Measurements from ENCODE around the gene ANKS4B.
"Not testable (repeated sequence)": the region's sequence is repeated elsewhere in the genome, so short reads cannot be mapped to it uniquely, and the experiment has no call there.

ANKS4B gene

GRCh38 chr16:21219551-21219950, 13.9 kb upstream of the ANKS4B start:
- DNase-seq, result no peak

GRCh38 chr16:21222495-21223337, 10.8 kb upstream of the ANKS4B start:
- no peak for DNase-seq

GRCh38 chr16:21223787-21224186, 9.7 kb upstream of the ANKS4B start:
- DNase-seq, result no peak

GRCh38 chr16:21224800-21225199, 8.7 kb upstream of the ANKS4B start:
- no peak for DNase-seq

GRCh38 chr16:21226749-21227148, 6.8 kb upstream of the ANKS4B start:
- no peak for DNase-seq

- DNase-seq, result no peak
Measured at GRCh38 chr16:21227866-21228265, 5.6 kb upstream of the ANKS4B start.

DNA sequence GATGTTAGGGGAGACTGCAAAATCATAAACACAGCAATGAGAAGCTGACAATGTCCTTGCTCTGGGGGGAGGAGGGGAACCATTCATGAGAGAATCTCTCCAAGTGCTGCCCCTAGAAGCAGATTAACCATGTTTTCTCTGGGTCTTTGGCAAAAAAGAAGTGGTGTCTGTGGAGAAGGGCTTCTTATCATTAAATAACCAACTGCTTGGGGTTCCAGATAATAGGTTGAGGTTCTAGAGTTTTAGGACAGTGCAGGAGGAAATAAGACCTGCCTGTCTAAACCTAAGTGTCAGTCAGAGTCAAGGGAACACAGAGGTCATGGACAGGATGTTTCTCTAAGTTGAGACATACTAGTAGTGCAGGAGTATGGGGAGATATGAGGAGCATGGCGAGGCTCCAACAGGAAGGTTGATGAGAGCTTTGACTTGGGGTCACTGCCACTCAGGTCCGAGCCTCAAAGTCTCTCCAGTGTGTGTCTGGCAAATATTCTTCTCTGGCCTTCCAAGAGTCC, 5.1 kb upstream of the ANKS4B start:
- no peak for DNase-seq

DNA sequence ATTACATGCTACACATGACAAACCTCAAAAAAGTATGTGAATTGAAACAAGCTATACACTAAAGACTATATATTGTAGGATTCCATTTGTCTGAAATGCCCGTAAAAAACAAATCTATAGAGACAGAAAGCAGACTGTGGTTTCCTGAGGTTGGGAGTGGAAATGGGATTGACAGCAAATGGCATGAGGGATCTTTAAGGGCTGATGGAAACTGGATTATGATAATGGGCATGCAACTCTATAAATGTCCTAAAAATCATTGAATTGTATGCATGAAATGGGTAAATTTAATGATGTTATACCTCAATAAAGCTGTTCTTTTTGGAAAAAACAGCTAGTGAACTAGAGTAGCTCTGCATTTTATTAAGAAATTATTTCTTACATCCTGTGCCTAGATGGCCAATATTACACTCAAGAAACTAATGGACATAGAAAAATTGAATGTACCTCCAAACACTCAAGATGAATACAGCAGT, 416 bp upstream of the ANKS4B start:
- DNase-seq, result no peak

DNA sequence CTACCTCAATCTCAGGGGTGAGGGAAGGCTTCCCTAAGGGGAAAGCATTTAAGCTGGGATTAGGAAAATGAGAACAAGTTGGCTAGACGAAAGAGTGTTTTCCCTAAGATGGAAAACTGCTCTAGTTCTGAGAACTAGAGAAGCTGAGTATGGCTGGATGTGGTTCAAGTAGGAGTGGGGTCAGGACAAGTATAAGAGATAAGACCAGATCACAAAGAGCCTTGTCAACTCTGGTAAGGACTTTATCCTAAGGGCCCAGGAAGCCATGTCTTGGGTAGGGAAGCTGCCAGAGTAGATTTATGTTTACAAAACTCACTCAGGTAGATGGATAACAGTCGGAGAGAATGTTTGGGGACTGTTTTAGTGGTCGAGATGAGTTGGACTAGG, 1.7 kb downstream of the ANKS4B start:
- no peak for DNase-seq

GRCh38 chr16:21236831-21237230, 3.3 kb downstream of the ANKS4B start:
- DNase-seq, result no peak

DNA sequence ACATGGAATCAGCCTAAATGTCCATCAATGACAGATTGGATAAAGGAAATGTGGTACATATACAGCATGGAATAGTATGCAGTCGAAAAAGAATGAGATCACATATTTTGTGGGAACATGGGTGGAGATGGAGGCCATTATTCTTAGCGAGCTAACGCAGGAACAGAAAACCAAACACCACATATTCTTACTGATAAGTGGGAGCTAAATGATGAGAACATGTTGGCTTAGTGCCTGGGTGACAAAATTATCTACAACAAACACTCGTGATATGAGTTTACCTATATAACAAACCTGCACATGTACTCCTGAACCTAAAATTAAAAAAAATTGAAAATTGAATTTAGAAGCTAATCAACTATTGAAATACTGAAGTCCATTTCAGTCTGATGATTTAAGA, 6.1 kb downstream of the ANKS4B start:
- no peak for DNase-seq

DNA sequence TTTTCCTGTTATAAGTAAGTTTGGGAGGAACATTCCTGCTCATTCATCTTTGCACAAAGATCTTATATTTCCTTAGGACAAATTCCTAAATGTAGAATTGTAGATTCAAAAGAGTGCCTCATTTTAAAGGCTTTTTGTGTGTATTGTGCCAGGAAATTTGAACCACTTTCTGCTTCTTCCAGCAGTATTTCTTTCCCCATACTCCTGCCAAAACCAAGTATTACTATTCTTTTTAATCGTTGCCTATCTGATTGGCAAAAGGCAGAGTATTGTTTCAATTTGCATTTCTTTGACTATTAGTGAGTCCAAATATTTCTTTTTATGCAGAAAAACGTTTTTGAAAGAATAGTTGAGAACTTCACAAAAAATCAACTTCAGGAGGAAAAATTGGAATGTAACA, 9.3 kb downstream of the ANKS4B start:
- no peak for DNase-seq

GRCh38 chr16:21244518-21245215, 11.2 kb downstream of the ANKS4B start:
- no peak for DNase-seq

DNA sequence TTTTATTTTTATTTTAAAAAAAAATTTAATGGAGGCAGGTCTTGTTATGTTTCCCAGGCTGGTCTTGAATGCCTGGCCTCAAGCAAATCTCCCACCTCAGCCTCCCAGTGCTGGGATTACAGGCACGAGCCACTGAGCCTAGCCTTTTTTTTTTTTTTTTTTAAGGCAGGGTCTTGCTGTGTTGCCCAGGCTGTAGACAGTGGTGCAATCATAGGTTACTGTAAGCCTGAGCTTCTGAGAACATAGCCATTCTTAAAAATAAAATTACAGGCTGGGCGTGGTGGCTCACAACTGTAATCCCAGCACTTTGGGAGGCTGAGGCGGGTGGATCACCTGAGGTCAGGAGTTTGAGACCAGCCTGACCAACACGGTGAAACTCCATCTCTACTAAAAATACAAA, 14.7 kb downstream of the ANKS4B start:
- DNase-seq, result not testable (repeated sequence)

GRCh38 chr16:21250072-21250923, 16.8 kb downstream of the ANKS4B start:
- no peak for DNase-seq

DNA sequence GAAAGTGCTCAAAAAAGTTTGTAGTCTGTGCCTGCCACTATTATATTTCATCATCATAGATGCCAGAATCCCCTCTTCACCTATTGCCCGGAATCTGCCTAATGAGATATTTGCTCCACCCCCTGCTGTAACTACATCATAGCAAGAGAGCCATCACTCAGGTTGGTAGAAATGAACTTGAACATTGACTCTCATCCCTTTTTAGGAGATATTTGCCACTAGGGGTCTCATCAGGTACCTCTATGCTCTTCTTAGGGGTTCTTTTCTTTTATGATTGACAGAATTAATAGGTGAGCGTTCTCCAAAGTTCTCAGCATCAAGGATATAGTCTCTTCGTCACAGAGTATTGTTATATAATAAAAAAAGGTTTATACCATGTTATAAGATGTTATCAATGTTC, 20.0 kb downstream of the ANKS4B start:
- no peak for DNase-seq

DNA sequence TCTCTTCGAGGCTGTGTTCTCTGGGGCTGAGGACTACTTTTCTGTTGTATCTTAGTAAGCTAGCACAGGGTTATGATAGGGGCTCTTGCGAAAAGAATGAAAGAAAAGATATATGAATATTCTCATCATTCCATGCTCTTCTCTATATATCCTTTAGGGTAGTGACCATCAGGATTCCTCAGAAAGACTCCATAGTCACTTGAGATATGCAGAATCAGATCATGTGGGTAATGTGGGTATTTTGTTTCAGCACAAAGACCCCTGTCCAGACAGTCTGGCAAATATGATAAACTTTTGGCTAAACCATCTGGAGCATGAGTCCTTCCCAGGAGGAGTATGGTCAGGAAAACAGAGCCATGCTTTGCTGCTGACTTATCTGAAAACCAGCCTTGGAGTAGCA, 23.1 kb downstream of the ANKS4B start:
- DNase-seq, result no peak

DNA sequence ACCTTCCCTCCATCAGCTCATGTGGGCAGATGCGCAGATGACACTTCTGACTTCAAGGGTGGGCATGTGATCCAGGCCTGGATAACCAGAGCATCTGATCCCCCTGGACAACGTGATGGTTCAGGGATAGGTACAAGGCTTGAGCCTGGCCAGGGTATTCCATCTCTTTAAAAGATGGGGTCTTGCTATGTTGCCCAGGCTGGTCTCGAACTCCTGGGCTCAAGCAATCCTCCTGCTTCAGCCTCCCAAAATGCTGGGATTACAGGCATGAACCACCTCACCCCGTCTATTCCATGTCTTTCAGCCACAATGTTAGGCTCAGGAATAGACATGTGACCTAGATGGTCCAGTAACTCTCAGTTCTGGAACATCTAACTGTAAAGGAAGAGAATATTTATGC, 23.8 kb downstream of the ANKS4B start:
- DNase-seq, result no peak

GRCh38 chr16:21260870-21261791, 27.6 kb downstream of the ANKS4B start:
- DNase-seq, result peak; percentile 91

GRCh38 chr16:21262779-21263639, 29.5 kb downstream of the ANKS4B start:
- DNase-seq, result no peak
